ENCODE results near the gene FCAMR. TPM values are rescaled to one million over a fixed set of nuclear protein-coding genes. Genes with fewer than 3 reads are reported as not detected.

The FCAMR gene
- total and polyA plus RNA-seq, 2 experiments from 2014 or later: not detected

DNA sequence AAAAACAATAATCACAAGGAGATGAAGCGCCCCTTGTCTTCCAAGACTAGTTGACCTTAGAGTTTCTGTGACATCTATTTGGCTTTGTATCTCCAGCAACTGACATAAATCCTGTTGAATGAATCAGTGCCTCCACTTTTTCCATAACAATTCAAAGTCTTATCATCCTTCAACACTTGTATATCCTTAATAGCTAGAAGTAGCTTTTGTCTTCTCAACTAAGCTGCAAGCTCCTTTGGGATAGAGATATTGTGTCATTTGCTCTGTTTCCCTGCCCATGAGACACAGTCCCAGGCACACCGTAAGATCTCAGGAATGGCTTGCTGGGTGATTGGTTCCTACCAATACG lies 29.7 kb downstream of the FCAMR start:
- no peak for DNase-seq (ENCODE audit: low read depth in 1 of 2, low spot score in 1 of 2)
- no peaks in the 10 kb centered on the region for H3K9me3 ChIP-seq (ENCODE audit: low read depth)
- no peaks in the 10 kb centered on the region for H3K36me3 ChIP-seq
- no peak overlapping the region for H3K4me3 ChIP-seq
- H3K27me3 ChIP-seq: no peaks in the 10 kb centered on the region
- H3K4me1 ChIP-seq (ENCODE audit: low read depth): peaks cover 14% of the 10 kb centered on the region
- H3K27ac ChIP-seq: no peak overlapping the region
- TF ChIP-seq, protein P1, sequence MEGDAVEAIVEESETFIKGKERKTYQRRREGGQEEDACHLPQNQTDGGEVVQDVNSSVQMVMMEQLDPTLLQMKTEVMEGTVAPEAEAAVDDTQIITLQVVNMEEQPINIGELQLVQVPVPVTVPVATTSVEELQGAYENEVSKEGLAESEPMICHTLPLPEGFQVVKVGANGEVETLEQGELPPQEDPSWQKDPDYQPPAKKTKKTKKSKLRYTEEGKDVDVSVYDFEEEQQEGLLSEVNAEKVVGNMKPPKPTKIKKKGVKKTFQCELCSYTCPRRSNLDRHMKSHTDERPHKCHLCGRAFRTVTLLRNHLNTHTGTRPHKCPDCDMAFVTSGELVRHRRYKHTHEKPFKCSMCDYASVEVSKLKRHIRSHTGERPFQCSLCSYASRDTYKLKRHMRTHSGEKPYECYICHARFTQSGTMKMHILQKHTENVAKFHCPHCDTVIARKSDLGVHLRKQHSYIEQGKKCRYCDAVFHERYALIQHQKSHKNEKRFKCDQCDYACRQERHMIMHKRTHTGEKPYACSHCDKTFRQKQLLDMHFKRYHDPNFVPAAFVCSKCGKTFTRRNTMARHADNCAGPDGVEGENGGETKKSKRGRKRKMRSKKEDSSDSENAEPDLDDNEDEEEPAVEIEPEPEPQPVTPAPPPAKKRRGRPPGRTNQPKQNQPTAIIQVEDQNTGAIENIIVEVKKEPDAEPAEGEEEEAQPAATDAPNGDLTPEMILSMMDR (IDR thresholded peaks at IDR 0.05; ENCODE audit: low read depth, low read length): no peak

DNA sequence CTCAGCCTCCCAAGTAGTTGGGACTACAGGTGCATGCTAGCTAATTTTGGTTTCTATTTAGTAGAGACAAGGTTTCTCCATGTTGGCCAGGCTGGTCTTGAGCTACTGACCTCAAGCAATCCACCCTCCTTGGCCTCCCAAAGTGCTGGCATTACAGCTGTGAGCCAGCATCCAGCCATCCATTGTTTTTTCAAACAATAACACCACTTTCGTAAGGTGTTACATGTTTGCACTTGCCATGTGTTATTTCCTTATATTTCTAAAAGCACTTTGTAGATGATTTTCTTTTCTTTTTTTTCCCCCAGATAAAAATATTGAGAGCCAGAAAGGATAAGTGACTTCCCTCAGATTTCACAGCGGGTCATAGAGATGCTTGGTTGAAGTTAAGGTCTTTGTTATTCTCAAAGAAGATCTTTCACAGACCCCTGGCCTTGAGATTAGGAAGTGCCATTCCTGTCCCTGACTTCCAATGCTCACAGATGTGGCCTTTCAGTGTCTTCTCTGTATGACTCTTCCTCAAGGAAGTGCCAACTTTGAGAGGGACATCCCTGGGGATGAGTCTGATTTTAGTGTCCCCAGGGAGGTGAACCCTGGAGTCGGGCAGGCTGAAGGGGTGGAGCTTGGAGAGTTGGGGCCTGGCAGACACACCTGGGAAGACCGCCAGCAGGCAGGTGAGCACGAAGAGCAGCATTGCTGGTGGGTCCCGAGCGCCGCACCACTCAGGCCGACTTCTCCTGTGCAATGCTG lies 30.2 kb downstream of the FCAMR start:
- no peak overlapping the region for H3K4me3 ChIP-seq
- peaks cover 14% of the 10 kb centered on the region for H3K4me1 ChIP-seq (ENCODE audit: low read depth)
- no peaks in the 10 kb centered on the region for H3K27me3 ChIP-seq
- H3K27ac ChIP-seq: no peak overlapping the region
- H3K9me3 ChIP-seq (ENCODE audit: low read depth): no peaks in the 10 kb centered on the region
- H3K36me3 ChIP-seq: no peaks in the 10 kb centered on the region
- TF ChIP-seq, protein P1 (IDR thresholded peaks at IDR 0.05; ENCODE audit: low read depth, low read length): no peak
- DNase-seq (ENCODE audit: low read depth in 1 of 2, low spot score in 1 of 2): no peak

DNA sequence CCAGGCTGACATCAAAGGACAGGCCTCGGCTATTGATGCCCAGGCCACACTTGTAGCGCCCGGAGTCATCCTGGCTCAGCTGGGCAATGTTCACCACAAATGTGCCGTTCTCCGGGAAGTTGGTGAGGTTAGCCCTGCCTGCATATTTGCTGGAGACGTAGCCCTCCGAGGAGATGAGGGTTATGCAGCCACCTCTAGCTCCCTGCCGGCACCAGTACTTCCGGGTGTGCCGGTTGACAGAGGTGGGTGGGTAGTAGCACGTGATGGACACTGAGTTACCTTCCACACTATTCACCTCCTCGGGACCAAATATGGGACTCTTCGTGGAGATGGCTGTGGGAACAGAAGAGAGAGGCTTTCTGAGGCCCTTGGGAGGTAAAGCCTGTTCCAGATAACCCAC lies 31.1 kb downstream of the FCAMR start:
- Histone ChIP-seq H3K36me3 (no peaks in the 10 kb centered on the region), H3K27me3 (no peaks in the 10 kb centered on the region), H3K9me3 (ENCODE audit: low read depth) (no peaks in the 10 kb centered on the region), H3K4me3 (no peak overlapping the region), H3K27ac (no peak overlapping the region), H3K4me1 (ENCODE audit: low read depth) (peaks cover 14% of the 10 kb centered on the region)
- TF ChIP-seq, protein P1 (IDR thresholded peaks at IDR 0.05; ENCODE audit: low read depth, low read length): no peak
- no peak for DNase-seq (ENCODE audit: low read depth in 1 of 2, low spot score in 1 of 2)

DNA sequence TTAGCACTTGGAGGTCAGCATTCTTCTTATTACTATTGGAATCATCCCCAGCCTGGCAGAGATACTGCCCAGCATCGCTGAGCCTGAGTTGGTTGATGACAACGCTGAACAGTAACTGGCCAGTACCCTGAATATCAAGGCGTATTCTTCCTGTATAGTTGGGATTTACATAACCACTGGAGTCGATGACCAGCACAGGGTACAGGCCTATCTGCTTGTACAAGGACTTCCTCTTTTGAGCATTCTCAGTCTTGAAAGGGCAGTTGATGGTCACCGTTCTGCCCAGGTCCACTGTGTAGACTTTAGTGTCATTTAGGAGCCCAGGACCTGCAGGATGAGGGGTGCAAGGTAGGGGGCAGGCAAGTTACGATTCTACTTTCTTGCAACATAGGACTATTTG lies 32.8 kb downstream of the FCAMR start:
- H3K9me3 ChIP-seq (ENCODE audit: low read depth): no peaks in the 10 kb centered on the region
- TF ChIP-seq, protein P1 (IDR thresholded peaks at IDR 0.05; ENCODE audit: low read depth, low read length): no peak
- peaks cover 14% of the 10 kb centered on the region for H3K4me1 ChIP-seq (ENCODE audit: low read depth)
- no peaks in the 10 kb centered on the region for H3K36me3 ChIP-seq
- no peak overlapping the region for H3K4me3 ChIP-seq
- no peak overlapping the region for H3K27ac ChIP-seq
- no peak for DNase-seq (ENCODE audit: low read depth in 1 of 2, low spot score in 1 of 2)
- no peaks in the 10 kb centered on the region for H3K27me3 ChIP-seq

DNA sequence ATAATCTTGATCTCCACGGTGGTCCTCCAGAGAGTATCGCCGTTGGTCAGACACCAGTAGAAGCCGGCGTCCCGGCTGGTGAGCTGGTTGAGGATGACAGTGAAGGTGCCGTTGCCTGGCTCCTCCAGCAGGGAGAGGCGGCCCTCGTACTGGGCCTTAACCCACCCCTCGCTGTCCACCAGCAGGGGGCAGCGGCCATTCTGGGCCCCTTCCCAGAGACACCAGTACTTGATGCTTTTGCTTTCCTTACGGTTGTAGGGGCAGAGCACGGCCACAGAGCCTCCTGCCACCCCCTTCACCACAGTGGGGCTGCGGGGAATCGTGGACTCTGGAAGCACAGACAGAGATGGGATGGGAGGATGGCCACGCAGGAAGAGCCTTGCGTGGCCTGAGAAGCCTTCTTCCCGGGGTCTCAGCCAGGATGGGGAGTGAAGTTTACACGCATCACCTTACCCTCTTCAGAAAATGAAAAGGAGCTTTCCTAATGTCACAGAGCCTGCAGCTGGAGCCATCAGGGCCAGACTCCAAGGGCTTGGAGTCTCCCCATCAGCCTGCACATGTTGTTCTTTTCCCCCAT lies 34.7 kb downstream of the FCAMR start:
- Histone ChIP-seq H3K9me3 (ENCODE audit: low read depth) (no peaks in the 10 kb centered on the region), H3K36me3 (no peaks in the 10 kb centered on the region), H3K27ac (no peak overlapping the region), H3K27me3 (no peaks in the 10 kb centered on the region), H3K4me3 (no peak overlapping the region), H3K4me1 (ENCODE audit: low read depth) (no peaks in the 10 kb centered on the region)
- DNase-seq (ENCODE audit: low read depth in 1 of 2, low spot score in 1 of 2): peak; percentile 62 to 68
- TF ChIP-seq, protein P1 (IDR thresholded peaks at IDR 0.05; ENCODE audit: low read depth, low read length): peak; percentile 74

Data from cardiac muscle cell (in vitro differentiated cells and primary cell).